PFSK-1 (cell line): ENCODE data around the gene KCNE4.
A peak's percentile ranks its signal among the peaks of the same experiment; 100 is the strongest.

ENCODE experiments used
- POLR2AphosphoS5 ChIP-seq: IDR thresholded peaks from 2 replicates; pipeline ENCODE4 v1.6.1; 2012; ENCODE audit warnings: low read depth, mild to moderate bottlenecking, control low read depth, low read length, moderate library complexity
- SIN3A ChIP-seq: IDR thresholded peaks from 2 replicates; pipeline ENCODE4 v1.6.1; 2012; ENCODE audit warnings: mild to moderate bottlenecking, low read length, moderate library complexity, borderline replicate concordance; ENCODE audit not compliant: insufficient read depth

- TF ChIP-seq SIN3A, result peak; percentile 30; the same call in 1 of the 2 replicates
- TF ChIP-seq POLR2AphosphoS5, result peak; percentile 96
These were observed at the start of gene KCNE4 for GRCh38 chr2:223051693-223052289.
